LHCN-M2 (cell line): ENCODE data around the gene CFAP97D2. TPM values are rescaled to one million over a fixed set of nuclear protein-coding genes. Genes with fewer than 3 reads are reported as not detected.
A peak's percentile ranks its signal among the peaks of the same experiment; 100 is the strongest.
"Not testable (repeated sequence)": the region's sequence is repeated elsewhere in the genome, so short reads cannot be mapped to it uniquely, and the experiment has no call there.

Source experiments
- DNase-seq: peaks from one replicate; pipeline ENCODE4 v3.0.0-alpha.2; 2012; ENCODE audit warnings: low read depth
- total RNA-seq: library from RNA; depleted of rRNA; stranded (reverse); fragments of >200 nt; gene quantifications from 2 replicates; pipeline ENCODE4 v1.2.3, GENCODE V29; 2014

CFAP97D2 gene
- total RNA-seq, 1 experiment from 2014 or later = not detected

DNA sequence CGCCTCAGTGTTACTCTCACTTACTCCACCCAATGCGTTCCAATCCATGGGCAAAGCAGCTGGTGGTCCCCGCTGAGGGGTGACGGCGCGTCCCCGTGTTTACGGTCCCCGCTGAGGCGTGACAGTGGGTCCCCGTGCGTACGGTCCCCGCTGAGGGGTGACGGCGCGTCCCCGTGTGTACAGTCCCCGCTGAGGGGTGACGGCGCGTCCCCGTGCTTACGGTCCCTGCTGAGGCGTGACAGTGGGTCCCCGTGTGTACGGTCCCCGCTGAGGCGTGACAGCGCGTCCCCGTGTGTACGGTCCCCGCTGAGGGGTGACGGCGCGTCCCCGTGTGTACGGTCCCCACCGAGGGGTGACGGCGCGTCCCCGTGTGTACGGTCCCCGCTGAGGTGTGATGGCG is 19.5 kb downstream of the CFAP97D2 start:
- DNase-seq = no peak

DNA sequence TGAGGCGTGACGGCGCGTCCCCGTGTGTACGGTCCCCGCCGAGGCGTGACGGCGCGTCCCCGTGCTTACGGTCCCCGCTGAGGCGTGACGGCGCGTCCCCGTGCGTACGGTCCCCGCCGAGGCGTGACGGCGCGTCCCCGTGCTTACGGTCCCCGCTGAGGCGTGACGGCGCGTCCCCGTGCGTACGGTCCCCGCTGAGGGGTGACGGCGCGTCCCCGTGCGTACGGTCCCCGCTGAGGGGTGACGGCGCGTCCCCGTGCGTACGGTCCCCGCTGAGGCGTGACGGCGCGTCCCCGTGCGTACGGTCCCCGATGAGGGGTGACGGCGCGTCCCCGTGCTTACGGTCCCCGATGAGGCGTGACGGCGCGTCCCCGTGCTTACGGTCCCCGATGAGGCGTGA is 20.5 kb downstream of the CFAP97D2 start:
- DNase-seq = not testable (repeated sequence)

DNA sequence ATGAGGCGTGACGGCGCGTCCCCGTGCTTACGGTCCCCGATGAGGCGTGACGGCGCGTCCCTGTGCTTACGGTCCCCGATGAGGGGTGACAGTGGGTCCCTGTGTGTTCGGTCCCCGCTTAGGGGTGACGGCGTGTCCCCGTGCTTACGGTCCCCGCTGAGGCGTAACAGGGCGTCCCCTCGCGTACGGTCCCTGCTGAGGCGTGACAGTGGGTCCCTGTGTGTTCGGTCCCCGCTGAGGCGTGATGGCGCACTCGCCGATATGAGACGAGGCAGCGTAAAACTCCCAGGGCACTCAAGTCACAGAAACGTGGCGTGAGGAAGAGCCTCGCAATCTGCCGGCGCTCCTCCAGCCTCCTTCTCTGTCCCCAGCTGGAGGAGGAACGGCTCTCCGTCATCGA is 20.9 kb downstream of the CFAP97D2 start:
- DNase-seq = no peak

DNA sequence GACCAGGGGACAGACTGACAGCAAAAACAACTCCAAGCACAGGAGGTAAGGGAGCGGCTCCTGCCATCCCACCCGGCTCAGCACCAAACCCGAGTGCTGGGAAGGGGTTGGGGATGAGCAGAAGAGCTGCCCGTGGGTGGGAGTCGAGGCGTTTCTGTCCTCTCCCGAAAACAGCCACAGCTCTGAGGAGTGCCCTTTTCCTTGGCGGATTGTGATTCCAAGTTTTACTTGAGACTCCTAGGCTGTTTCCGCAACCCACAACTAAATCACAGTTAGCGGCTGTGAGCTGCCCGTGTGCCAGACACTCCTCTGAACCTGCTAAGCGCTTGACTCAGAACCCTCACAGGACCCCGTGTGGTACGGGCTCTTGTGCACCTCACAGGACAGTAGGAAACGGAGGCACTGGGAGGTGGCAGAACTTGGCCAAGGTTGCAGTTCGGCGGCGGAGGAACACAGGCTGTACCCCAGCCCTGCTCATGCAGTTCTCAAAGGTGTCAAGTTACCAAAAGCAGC is 21.4 kb downstream of the CFAP97D2 start:
- DNase-seq = no peak

DNA sequence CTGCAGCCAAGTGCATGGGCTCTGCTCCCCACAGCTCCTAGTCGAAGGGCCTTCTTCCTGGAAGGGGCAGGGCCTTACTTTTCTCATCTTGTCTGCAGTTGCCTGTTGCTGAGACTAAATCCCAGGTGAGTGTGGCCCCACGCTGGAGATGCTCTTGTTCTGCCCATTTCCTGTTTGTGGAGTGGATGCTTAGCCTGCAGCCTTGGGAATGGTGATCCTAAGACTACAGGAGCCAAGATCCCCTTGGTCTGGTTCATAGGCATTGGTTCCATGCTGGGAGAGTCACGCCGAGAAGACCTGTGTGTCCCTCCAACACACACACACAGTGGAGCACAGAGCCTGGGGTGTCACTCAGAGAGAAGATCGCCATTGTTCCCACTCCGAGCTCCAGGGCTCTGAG is 23.5 kb downstream of the CFAP97D2 start:
- DNase-seq = no peak

DNA sequence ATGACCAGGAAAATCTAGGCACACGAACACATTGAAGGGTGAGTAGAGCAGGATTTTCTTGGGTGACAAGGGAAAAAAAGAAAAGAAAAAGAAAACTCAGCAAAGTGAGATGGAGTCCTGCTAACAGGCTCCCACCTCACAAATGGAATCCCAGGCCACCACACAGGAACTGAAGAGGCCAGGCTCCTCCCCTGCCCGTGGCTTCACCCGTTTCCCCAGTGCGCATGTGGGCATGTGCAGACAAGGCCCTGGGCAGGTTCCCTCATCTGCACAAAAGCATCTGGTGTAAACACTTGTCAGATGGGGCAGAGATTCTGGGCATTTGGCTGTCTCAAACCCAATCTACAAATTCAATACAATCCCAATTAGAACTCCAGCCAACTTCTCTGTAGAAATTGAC is 24.5 kb downstream of the CFAP97D2 start:
- no peak for DNase-seq

DNA sequence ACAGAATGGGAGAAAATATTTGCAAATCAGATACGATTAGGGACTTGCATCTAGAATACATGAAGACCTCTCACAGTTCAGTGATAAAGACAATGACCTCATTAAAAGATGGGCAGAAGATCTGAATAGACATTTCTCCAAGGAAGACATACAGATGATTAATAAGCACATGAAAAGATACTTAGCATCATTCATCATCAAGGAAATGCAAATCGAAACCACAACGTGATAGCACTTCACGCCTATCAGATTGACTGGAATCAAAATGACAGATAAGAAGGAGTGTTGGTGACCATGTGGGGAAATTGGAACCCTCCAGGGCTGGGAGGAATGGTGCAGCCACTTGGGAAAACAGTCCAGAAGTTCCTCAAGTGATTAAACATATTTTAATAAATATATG is 25.8 kb downstream of the CFAP97D2 start:
- DNase-seq = no peak

DNA sequence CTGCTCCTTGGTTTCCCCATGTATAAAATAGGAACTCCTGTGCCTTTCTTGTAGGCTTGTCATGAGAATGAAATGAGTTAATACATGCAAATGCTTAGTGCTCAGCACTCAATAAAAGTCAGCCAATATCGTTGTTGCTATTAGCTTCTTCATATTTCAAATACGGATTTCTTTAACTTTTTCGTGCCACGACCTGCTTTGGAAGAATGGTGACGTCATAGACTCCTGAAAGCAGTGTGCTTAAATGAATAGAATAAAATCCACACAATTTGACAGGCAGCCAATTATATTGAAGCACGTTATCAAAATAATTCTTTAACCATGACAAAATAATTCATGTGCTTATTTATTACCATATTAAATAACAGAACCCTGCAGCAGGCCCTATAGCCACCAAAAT is 29.1 kb downstream of the CFAP97D2 start:
- no peak for DNase-seq

DNA sequence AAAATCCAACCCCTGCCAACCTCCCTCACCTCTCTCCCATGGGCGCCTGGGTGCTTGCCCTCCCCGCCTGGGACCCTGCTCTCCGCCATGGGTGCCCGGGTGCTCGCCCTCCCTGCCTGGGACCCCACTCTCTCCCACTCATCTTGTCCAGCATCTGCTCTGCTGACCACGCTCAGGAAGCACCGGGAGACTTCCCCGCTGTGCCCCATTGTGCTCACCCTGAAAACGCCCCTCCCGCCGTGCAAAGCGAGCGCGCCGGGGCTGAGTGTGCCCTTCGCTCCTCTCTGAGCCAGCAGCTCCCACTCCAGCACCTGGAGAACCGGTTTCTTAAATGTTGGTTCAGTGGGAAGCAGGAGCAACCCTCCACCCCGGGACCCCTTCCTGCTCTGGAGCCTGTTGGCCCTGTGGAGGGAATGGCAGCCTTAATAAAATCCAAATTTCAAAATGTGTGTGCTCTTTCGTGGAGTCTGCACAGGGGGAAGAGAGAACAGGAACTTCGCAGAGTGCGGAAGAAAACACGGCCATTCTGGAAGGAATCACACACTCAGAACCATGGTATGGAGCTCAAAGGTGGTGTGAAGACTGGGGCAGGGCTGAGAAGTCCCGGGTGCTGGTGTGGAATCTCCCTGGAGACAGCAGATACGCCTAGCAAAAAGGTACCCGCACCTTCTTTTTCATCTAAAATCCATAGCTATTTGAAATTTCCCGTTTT is 32.5 kb downstream of the CFAP97D2 start:
- no peak for DNase-seq

DNA sequence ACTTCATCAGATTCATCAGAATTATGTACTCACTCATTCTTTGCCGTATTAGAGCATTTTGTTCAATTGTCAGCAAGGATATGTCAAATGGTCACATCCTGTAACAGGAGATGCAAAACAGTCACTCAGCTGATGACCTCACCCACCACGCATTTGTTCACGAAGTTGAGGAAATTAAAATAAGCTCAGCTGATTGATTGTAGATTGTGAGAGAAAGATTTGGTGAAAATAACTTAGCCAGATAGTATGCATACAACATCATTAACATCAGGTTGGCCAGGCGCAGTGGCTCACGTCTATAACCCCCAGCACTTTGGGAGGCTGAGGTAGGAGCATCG is 33.1 kb downstream of the CFAP97D2 start:
- DNase-seq = peak; percentile 47

DNA sequence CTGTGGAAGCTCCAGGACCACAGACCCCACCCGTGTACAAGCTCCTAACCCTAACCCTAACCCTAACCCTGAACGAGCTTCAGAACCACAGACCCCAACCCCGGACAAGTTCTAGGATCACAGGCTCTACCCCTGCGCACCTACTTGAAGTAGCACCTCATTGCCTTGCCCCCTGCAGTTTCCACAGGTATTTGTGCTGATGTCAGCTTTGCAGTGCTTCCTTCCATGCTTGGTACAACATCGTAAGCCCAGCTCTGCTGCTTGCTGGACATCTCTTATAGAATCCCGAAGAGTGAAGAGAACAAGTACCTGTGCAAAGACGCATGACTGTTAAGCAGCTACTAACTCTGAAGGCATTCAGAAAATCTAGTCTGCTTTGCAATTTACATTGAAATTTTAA is 34.9 kb downstream of the CFAP97D2 start:
- no peak for DNase-seq

DNA sequence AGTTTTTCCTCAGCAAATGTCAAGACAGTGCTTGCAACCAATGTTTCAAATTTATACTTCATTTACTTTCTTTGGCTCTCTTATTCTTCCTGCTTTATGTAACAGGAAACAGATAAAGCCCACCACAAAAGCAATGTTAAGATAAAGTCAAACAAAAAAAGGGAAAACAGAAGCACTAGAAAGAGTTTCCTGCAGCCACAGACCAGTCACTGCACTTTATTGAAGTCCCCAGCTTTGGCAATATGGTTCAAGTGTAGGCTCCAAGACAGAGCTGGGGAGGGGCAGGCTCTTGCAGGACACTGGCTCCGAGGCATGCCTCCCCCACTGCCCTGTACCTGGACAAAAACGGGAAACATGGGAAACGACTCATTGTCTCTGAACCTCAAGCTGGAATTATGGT is 40.3 kb downstream of the CFAP97D2 start:
- no peak for DNase-seq

DNA sequence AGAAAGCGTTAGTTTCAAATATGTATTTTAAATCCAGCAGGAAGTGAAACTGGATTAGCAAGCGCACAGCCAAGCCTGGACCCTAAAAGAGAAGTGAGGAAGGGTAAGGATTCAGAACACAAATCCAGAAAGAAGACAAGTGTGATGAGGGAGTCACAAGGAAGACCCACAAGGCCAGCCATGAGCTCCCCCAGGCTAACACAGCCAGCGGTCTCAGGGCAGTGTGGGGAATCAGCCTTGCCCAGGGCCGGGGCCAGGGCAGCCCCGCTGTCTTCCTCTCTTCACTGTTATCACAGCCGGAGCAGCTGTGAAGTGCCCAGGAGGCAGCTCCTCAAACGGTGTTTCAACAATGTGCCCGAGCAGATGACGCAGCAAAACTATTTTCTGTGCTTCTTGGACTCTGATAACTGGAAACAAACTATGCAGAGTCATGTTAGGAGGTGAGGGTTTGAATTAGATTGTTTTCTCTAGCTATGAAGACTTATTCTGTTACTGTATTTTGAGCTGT is 43.5 kb downstream of the CFAP97D2 start:
- no peak for DNase-seq

DNA sequence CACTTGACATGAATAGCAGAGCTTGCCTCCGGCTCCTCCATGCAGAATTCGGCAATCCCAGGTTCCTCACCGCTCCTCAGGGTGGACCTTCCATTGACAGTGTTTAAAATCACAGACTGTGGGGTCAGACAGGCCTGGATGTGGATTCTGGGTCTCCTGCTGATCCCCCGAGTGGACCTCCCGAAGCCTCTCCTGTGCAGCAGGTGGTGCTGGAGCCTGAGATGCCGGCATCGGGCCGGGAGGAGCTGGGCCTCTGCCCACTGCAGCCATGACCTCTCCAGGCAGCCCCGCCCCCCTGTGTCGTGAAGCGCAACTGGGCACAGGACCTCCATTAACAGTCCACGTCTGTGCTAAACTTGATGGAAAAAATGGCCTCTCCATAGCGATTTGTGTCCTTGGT is 45.1 kb downstream of the CFAP97D2 start:
- no peak for DNase-seq

DNA sequence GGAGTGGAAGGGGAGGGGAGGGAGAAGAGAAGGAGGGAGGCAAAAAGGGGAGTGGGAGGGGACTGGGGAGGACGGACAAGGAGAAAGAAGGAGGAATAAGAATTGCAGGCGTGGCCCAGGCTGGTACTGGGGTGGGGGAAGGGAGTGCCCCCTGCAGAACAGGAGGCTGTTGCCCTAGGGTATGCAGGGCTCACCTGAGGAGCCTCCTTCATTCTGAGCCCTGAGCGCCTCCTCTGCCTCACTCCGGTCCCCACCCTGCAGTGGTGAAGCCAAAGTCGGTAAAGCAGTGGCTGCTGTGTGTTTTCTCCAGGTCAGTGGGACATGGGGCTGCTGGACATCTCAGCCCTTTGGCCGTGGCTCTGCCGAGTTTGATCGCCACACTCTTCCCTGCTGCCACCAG is 46.6 kb downstream of the CFAP97D2 start:
- DNase-seq = no peak

DNA sequence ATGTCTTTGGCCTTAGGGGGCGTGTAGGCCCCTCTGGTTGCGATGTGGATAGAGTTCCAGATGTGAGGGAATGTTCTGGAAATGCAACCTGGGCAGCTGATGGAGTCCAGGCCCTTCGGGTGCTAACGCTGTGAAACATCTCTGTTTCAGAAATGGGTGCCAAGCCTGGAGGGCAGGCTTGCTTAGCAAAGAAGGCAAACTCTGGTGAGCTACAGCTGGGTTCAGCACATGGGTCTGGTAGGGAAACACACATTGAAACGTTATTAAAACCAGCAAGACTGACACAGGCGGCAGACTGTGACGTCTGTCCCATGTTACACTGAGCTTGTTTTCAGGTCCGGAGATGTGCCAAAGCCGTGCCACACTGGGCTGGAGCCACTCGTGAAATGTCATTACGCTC is 47.0 kb downstream of the CFAP97D2 start:
- no peak for DNase-seq

DNA sequence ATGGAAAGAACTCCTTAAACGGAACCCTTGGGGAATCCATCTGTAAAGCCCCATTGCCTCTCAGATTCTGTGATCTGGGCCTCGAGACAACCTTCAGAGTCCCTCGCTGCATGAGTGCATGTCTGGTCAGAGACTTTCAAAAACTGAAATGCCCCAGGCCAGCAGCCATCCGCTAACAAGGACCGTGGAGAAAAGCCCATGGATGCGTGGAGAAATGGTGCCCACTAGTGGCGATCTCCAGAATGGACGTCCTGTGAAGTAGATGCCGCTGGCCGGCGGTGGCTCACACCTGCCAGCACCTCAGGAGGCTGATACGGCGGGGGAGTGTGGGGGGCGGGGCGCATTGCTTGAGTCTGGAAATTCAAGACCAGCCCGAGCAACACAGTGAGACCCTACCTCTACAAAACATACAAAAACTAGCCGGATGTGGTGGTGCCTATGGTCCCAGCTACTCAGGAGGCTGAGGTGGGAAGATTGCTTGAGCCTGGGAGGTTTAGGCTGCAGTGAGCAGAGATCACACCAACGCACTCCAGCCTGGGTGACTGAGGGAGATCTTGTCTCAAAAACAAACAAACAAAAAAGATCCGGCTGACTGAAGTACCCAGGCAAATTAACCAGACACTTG is 47.8 kb downstream of the CFAP97D2 start:
- peak; percentile 77 for DNase-seq

DNA sequence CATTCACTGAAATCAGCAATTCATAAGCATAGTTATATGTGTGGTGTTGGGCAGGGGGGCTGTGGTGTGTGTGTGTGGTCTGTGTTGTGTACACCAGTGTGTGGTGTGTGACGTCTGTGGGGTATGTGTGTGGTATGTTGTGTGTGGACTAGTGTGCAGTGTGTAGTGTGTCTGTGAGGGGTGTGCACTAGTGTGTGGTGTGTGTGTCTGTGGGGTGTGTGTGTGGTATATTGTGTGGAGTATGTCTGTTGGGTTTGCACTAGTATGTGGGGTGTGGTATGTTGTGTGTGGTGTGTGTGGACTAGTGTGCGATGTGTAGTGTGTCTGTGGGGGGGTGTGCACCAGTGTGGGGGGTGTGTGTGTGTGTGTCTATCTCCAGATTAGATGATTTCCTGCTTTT is 48.5 kb downstream of the CFAP97D2 start:
- no peak for DNase-seq

DNA sequence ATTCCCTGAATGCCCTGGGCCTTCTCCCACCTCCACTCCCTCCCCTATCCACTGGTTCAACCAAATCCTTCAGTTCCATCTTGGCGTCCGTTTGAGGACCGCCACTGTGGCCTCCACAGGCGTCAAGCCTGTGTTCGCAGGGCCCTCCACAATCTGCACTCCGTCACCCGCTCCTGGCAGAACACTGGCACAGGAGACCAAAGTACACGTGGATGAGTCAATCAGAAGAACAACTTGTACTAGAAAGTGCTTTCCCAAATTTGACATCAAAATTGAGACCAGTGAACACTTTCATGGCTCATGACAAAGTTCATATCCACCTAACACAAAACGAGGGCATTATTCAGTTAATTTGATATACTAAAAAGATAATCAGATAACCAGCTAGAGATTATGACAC is 49.1 kb downstream of the CFAP97D2 start:
- DNase-seq = no peak

DNA sequence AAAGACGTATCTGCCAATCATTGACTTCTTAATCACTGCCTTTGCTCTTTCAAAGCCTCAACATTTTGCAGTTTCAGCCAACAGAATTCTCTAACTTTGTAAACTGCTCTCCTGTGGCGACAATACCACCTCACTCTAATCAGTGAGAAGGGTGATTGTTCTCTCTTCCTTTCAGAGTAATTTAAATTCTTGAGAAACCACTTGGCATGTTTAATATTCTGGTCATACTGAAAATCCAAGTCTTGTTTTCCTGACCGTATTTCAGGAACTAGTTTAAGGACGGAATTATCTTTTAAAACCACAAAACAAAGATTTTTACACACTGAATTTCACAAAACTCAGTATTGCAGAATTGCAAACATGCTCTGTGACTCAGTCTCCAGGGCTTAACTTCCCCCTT is 50.4 kb downstream of the CFAP97D2 start:
- DNase-seq = no peak

DNA sequence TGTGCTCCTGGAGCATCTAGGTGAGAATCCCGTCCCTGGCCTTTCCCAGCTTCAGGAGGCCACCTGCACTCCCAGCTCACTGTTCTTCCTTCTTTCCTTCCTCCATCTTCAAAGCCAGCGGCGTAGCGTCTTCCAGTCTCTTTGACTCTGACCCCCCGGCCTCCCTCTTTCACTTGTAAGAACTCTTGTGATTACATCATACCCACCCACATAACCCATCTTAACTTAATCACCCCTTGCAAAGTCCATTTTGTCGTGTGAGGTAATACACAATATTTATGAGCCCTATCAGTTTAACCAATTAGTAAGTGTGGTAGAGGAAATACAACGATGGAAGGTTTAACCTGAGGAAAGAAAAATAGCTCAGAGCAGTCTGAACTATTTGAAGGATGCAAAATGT is 51.1 kb downstream of the CFAP97D2 start:
- no peak for DNase-seq

DNA sequence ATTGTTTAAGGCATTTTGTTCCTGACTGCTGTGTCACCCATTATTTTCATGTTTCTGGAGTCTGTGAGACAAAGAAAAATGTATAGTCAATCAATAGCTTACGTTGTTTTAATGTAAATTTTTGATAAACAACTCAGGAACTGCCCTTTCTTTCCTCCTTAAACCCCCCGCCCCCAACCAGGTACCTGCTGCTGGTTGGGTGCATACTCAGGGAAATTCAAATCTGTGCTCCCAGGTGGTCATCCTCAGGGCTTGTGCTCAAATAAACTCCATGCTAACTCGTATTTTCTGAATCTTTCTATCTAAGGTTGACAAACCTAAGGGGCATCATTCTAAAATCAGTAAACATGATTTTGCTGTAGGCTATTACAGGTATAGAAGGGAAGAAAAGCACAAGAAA is 51.5 kb downstream of the CFAP97D2 start:
- DNase-seq = no peak

DNA sequence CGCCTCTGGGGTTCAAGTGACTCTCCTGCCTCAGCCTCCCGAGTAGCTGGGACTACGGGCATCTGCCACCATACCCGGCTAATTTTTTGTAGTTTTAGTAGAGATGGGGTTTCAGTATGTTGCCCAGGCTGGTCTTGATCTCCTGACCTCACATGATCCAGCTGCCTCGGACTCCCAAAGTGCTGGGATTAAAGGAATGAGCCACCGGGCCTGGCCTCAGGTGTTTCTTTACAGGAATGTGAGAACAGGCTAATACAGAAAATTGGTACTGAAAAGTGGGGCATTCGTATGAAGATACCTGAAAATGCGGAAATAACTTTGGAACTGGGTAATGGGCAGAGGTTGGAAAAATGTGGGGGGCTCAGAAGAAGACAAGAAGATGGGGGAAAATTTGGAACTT is 52.8 kb downstream of the CFAP97D2 start:
- DNase-seq = no peak
